HepG2 (cell line): ENCODE data around the gene DOCK3.

ENCODE experiments used
- MAZ ChIP-seq, 2 experiments: sonication (generic) in 1 of 2; formaldehyde crosslinking in 1 of 2; IDR thresholded peaks; 2 replicates each; pipeline versions ENCODE4 v1.5.0 to v1.6.1; 2012 to 2020; ENCODE audit warnings: low read depth in 2 of 2, mild to moderate bottlenecking in 2 of 2, borderline replicate concordance in 1 of 2, improper control_type of control experiment in 1 of 2, low read length in 1 of 2, missing genetic modification reagents in 1 of 2, moderate library complexity in 1 of 2
- PHF20 ChIP-seq: sonication (generic); formaldehyde crosslinking; IDR thresholded peaks from 2 replicates; pipeline ENCODE4 v1.5.0; 2020; ENCODE audit warnings: mild to moderate bottlenecking, missing genetic modification reagents
- SIN3B ChIP-seq: fragments of 150-350 bp; IDR thresholded peaks from 2 replicates; pipeline ENCODE4 v1.6.1; 2014; ENCODE audit warnings: low read length
- SP4 ChIP-seq: sonication (generic); formaldehyde crosslinking; IDR thresholded peaks from 2 replicates; pipeline ENCODE4 v1.8.1; 2023; ENCODE audit warnings: mild to moderate bottlenecking, missing genetic modification reagents
- ZKSCAN8 ChIP-seq: IDR thresholded peaks from 2 replicates; pipeline ENCODE4 v1.6.1; 2016; ENCODE audit warnings: borderline replicate concordance, missing genetic modification reagents, missing compliant biosample characterization
- TF ChIP-seq, protein P1 (sequence below): sonication (generic); formaldehyde crosslinking; IDR thresholded peaks from 2 replicates; pipeline ENCODE4 v1.5.0; 2020; ENCODE audit warnings: mild to moderate bottlenecking, missing genetic modification reagents, moderate library complexity

DNA sequence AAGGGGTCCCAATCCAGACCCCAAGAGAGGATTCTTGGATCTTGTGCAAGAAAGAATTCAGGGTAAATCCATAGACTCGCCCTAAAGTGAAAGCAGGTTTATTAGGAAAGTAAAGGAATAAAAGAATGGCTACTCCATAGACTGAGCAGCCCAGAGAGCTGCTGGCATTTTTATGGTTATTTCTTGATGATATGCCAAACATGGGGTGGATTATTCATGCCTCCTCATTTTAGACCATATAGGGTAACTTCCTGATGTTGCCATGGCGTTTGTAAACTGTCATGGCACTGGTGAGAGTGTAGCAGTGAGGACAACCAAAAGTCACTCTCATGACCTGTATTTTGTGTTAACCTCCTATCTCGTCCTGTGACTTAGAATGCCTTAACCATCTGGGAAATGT, 142.2 kb downstream of the DOCK3 start:
- TF ChIP-seq, protein P1, sequence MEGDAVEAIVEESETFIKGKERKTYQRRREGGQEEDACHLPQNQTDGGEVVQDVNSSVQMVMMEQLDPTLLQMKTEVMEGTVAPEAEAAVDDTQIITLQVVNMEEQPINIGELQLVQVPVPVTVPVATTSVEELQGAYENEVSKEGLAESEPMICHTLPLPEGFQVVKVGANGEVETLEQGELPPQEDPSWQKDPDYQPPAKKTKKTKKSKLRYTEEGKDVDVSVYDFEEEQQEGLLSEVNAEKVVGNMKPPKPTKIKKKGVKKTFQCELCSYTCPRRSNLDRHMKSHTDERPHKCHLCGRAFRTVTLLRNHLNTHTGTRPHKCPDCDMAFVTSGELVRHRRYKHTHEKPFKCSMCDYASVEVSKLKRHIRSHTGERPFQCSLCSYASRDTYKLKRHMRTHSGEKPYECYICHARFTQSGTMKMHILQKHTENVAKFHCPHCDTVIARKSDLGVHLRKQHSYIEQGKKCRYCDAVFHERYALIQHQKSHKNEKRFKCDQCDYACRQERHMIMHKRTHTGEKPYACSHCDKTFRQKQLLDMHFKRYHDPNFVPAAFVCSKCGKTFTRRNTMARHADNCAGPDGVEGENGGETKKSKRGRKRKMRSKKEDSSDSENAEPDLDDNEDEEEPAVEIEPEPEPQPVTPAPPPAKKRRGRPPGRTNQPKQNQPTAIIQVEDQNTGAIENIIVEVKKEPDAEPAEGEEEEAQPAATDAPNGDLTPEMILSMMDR (CRISPR knock-in tag), result no peak
- no peak for TF ChIP-seq SIN3B
- TF ChIP-seq MAZ (IDR thresholded peaks at IDR 0.05; ENCODE audit: borderline replicate concordance, low read depth, low read length), result no peak
- no peak for TF ChIP-seq MAZ (CRISPR knock-in tag; IDR thresholded peaks at IDR 0.05; ENCODE audit: low read depth)
- TF ChIP-seq PHF20 (CRISPR knock-in tag), result no peak
- TF ChIP-seq ZKSCAN8 (CRISPR knock-in tag), result no peak
- TF ChIP-seq SP4 (CRISPR knock-in tag), result no peak
